HG03108 (cell line): ENCODE measurements around the gene SPIRE2.
"Not testable (repeated sequence)": the region's sequence is repeated elsewhere in the genome, so short reads cannot be mapped to it uniquely, and the experiment has no call there.

Experiments
- ATAC-seq: cut with Tn5 transposase; IDR thresholded peaks from one replicate; pipeline ENCODE4 v1.9.1; 2021; ENCODE audit warnings: moderate library complexity; ENCODE audit not compliant: unreplicated experiment

Gene SPIRE2

DNA sequence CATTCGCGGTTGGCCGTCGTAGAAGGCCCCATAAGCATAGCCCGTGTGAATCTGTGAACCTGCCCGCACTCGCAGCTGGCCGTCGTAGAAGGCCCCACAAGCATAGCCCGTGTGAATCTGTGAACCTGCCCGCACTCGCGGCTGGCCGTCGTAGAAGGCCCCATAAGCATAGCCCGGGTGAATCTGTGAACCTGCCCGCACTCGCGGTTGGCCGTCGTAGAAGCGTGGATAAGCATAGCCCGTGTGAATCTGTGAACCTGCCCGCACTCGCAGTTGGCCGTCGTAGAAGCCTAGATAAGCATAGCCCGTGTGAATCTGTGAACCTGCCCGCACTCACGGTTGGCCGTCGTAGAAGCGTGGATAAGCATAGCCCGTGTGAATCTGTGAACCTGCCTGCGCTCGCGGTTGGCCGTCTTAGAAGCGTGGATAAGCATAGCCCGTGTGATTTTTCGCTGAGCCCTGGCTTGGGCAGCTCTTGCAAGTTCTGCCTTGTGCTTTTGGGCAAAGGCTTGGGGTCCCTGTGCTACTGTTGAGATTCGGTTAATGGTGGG lies 6.6 kb downstream of the SPIRE2 start:
- not testable (repeated sequence) for ATAC-seq

DNA sequence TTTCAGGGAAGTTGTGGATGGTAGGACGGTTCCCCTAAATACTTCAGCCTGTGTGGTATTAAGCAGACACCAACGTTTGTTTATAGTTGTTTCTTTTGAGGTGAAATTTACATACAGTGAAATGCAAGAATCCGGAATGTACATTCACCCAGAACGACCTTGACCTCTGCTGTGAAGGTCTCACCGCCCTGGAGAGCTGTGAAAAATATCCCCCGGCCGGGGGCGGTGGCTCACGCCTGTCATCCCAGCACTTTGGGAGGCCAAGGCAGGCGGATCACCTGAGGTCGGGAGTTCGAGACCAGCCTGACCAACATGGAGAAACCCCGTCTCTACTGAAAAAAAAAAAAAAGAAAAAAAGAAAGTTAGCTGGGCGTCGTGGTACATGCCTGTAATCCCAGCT lies 8.2 kb downstream of the SPIRE2 start:
- ATAC-seq: not testable (repeated sequence)

DNA sequence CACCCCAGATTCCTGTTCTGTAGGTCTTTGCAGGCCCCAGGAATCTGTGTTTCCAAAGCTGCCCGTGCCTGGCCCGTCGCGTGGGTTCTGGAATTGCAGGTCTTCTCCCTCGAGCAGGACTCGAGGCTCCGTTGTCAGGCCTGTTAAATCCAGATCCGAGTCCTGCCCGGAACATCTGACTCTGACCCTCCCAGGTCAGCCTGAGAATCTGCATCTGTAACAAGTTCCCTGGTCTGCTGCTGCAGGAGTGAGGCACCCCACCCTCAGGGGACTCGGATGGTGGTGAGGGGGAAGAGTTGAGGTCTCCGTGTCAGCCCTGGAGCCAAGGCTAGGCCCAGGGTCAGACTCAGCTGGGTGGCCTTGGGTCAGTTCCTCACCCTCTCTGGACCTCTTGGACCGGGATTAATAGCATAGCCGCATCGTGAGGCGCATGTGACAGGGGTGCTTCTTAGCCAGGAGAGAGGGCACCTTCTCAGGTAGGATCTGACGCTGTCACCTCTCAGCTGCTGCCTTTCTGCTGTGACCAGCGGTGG lies 8.8 kb downstream of the SPIRE2 start:
- no peak for ATAC-seq

DNA sequence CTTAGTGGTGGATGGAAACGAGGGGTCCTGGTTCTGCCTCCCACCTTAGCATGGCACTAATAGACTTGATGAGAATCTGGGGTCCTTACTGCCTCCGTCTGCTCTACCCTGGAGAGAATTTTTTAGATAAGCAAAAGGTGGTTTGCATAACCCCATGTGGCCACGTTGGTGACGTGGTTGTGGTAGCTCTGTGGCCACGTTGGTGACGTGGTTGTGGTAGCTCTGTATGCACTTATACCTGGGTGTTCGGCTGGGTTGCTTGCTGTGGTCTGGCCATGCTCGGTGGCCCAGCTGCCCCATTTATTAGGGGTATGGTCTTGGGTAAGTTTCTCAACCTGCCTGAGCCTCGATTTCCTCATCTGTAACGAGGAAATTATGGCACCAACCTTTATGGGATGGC lies 13.0 kb downstream of the SPIRE2 start:
- ATAC-seq: no peak

DNA sequence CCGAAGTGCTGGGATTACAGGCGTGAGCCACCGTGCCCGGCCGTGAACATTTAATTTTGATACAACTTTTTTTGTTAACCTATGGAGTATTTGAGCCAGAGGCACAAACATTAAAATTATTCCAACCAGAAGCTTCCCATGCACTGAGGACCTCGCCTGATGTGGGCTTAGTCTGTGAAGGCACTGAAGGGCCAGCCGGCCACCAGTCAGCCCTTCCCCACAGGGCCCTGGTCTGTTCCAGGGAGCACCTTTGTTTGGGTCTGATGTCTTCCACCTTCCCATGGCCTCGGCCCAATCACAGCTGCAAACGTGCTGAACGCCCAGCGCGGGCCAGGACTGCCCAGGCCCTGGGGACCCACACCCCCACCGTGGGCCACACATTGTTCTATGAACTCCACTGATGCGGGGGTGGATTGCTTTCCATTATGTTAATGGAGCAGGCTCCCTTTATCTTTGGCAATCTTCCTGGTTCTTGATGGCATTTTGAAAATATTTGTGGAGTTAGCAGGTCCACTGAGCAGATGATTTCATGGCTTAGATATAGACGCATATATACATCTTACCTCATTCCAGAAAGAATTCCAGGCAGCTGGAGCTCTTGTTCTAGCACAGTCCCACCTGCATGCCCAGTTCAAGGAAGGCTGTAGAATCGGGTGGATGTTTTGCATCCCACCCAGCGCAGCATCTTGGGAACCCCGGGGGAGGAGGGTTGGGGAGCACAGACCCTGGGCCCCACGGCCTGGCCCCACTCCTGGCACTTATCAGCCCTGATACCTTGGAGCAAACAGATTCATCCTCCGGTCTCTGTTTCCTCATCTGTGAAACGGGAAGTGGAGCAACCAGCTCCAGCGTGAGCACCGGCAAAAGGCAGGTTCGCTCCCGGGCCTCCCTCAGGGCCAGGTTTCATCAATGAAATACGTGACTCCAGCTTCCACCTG lies 14.5 kb downstream of the SPIRE2 start:
- ATAC-seq: no peak

DNA sequence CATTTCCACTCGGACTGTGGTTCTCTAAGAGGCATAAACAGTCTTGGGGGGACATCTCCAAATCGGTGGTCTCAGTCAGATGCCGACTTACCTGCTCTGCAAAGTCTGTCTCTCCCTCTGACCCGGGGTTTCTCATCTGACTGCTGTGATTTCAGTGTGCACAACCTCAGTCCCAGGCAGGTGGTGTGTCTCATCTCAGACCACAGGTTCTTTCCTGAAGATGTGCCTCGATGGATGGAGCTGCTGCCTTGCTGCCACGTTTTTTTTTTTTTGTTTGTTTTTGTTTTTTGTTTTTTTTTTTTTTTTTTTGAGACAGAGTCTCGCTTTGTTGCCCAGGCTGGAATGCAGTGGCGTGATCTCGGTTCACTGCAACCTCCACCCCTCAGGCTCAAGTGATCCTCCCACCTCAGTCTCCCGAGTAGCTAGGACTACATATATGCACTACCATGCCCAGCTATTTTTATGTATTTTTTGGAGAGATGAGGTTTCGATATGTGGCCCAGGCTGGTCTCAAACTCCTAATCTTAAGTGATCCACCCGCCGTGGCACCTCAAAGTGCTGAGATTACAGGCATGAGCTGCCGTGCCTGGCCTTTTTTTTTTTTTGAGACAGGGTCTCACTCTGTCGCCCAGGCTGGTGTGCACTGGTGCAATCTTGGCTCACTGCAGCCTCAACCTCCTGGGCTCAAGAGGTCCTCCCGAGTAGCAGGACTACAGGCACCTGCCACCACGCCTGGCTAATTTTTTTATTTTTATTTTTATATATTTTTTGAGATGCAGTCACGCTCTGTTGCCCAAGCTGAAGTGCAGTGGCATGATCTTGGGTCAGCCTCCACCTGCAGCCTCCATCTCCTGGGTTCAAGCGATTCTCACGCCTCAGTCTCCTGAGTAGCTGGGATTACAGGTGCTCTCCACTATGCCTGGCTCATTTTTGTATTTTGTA lies 15.4 kb downstream of the SPIRE2 start:
- no peak for ATAC-seq

DNA sequence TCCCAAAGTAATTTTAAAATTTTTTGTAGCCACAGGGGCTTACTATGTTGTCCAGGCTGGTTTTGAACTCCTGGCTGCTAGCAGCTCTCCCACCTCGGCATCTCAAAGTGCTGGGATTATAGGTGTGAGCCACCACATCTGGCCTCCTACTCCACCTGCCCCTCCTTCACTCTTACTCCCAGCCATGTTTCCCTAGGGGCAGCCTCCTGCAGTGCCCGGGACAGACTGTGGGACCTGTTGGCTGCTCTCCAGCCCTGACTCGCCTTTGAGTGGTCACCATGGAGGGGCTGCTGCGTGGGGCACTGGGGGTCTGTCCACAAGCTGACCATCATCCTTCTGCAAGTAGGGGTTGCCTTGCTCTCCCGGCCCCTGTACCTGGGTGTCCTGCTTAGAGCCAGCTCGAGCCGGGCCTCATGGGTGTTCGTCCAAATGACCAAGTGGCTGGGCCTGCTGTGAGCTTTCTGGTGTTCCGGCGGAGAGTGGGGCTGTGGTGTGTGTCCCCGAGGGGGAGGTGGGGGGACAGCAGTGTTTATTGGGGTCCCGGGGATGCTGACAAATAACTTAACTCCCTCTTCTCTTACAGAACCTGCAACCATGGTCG lies 16.6 kb downstream of the SPIRE2 start:
- no peak for ATAC-seq

DNA sequence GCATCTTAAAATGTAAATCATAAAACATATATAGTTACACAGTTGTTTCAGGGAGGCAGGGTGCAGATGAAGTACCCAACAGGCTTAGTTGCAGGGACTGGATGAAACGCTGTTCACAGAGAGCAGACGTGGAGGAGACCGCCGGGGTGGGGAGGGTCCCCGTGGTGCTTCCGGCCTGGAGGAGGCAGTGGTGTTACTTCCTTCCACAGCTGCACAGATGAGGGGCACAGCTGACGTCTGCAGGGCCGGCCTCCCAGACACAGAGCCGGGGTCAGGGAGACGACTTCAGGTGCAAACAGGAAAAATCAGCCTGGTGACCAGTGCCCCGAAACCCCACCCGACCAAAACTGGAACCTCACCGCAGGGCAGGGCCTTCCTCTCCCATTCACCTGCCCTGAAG lies 17.1 kb downstream of the SPIRE2 start:
- ATAC-seq: no peak

DNA sequence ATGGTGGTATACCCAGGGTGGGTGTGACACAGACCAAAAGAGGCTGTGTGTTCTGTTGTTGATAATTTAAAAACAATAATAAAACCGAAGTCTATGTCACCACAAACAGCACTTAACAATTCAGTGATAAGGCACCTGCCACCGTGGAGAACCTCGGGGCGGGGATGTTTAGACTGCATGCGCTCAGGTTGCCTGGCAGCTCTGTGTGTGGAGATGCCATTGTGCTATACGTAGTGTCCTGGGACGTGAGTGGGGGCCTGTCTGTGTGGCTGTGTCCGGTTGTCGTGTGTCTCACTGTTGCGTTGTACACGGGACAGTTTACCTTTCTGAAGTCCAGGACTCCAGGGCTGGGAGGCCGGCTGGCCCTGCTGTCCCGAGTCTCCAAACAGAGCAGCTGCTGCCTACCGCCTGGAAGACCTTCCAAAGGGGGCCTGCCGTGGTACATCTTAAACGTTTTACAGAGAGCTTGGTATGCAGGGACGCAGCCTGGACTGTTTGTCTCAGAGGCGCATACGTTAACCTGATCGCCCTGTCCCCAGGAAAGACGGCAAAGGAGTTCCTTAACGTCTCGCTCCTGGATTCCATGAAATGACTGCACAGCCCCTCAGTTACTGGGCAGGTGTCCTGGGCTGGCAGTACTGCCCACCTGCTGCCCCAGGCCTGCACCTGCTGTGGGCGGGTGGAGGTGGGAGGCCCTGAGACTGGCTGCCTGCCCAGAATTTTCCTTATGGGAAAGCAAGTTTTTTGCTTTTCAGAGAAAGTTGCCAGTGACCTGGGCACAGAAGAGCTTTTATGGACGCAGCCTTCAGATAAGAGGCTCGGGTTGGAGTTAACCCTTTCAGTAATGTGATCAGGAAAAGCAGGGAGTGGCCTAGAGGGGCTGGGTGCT lies 19.0 kb downstream of the SPIRE2 start:
- ATAC-seq: no peak

DNA sequence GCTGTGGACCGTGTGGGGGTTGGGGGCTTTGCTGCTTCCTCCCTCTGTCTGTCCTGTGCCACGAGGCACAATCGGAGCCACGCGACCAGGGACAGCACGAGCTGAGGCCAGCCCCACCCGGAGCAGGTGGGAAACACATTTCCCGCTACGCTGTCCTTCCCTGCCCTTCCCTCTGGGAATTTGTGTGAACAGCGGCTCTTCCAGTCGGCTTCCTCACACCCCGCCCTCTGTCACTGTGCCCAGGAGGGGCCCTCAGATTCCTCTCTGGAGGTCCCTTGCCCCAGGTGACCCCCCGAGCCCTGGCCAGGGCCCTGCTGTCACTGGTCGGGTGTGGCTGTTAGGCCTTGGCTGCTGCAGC lies 19.6 kb downstream of the SPIRE2 start:
- ATAC-seq: no peak

DNA sequence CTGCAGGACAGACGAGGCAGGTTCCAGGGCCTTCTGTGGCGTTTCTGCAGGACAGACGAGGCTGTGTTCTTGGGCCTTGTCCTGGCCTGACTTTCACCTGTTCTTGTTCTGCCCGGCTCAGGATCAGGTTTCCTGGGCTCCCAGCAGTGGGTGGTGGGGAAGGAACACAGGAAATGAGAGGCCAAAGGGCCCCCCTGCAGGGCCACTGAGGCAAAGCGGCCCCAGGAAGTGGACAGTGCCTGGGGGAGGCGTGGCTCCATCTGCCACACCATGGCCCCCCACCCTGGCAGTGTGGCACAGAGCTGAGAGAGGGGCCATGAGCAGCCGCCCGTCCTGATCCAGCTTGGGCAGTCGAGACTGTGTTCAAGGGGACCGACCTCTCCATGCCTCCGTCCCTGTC lies 20.7 kb downstream of the SPIRE2 start:
- ATAC-seq: no peak

DNA sequence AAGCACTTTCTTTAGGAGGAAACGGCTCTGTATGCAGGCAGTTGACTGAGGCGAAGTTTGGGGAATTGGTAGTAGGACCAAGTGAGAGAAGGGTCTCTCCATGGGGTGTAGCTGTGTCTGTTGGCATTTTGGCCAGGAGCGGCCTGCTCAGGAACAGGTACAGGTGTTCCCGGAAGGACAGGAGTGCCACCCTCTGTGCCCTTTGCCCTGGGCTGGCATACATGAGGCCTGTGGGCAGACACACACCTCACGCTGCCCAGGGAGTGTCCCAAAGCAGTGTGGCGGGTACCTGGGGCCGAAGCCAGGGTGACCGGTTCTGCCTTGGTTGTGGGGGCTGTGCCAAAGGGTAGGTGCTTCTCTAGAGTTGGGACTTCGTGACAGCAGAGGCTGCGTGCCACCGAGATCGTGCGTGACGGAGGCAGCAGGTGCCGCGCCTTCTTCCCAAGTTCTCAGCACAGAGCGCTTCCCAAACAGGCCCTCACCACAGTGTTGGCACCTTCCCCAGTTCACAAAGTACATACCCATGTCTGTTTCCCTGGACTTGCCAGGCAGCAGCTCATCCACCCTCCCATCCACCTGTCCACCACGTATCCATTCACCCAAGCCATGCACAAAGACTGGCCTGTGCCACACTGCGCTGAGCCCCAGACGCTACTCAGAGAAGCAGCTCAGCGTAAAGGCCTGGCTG lies 25.2 kb downstream of the SPIRE2 start:
- no peak for ATAC-seq

DNA sequence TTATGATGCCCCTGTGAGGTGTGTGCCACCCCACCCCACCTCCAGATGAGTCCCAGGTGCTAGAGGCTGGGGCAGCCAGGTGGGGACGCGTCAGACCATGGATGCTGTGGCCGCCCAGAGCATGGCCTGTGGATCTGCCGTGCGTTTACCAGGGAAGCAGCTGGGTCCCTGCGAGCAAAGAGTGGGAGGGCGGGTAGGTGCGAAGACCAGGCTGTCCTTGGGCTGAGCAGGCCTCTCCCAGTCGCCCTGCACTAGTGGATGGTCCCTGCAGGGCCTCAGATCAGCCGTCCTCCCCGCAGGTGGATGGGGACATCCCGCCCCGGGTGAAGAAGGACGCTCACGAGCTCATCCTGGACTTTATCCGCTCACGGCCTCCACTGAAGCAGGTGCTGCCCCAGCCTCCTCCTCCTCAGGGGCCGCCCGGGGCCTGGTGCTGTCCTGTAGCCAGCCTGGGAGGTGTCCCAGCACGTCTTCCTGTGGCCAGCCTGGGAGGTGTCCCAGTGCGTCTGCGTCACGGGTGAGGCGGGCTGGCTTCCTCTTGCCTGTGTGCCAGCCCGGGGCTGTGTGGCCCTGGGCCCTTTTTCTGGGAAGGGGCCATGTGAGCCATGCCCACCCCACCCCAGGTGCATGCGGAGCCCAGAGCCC lies 27.1 kb downstream of the SPIRE2 start:
- no peak for ATAC-seq

DNA sequence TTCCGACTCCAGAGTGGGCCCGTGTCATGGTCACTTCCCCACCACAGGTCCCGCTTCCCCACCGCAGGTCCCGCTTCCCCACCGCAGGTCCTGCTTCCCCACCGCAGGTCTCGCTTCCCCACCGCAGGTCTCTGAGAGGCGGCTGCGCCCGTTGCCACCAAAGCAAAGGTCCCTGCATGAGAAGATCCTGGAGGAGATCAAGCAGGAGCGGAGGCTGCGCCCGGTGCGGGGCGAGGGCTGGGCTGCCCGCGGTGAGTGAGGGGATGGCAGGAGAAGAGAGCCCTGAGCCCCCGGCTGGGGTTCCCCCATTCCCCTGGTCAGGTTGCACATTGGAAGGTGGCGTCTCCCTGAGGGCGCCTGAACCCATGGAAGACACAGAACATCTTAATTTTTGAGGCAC lies 27.7 kb downstream of the SPIRE2 start:
- no peak for ATAC-seq

DNA sequence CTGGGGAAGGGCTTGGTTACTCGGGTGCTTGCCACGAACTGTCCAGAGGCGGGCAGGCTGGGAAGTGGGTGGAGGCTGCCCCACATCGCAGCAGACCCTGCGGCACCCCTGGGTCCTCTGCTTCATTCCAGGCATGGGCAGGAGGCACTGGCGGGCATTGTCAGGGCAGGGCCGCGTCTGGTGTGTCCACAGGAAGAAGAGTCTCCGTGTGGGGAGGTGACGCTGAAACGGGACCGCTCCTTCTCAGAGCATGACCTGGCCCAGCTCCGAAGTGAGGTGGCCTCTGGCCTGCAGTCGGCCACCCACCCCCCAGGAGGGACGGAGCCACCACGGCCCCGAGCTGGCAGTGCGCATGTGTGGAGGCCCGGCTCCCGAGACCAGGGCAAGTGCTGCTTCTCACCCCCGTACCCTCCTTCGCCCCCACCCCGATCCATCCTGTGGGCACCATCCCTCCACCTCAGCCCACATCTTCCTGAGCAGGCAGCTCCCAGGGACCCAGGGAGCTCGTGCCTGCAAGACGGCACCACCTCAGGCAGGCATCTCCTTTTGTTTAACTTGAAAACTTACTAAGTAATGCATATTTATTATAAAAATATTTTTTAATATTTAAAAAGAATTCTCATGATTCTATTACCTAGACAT lies 30.8 kb downstream of the SPIRE2 start:
- ATAC-seq: no peak

DNA sequence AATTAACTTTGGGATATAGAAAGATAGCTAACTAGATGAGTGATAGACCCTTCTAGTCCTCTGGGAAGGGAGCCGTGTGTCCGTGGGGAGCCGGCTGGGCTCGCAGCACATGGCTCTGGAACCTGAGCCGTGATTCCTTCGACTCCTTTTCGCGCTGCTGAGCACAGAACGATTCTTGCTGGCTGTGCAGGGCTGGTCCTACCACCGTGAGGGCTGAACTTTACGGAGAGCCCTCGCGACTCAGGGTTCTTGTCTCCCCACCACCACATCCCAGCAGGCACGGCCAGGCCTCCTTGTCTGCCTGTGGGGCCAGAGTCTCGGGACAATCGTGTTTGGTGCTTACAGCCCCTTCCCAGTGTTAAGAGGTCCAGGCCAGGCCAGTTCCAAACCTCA lies 31.3 kb downstream of the SPIRE2 start:
- ATAC-seq: no peak

DNA sequence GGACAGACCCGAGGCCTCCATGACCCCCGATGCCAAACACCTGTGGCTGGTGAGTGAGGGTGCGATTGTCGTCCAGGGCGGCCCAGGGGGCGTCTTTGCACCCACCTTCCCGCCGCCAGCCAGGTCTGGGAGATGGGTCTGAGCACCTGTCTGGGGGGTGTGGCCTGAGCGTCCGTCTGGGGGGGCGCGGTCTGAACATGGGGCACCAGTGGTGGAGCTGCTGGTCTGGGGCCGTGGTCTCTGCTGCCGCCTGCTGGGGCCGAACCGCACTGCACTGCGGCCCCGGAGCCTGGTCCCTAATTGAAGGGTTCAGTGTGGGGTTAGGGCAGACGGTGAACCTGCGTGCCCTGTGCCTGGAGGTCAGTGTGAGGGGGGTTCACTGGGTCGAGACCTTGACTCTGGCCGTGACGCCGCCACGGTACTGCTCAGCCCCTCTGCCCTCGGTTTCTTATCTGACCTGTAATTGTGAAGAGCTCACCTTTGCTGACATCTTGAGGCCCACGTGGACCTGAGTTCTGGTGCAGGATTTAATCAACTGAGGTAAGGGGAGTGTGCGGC lies 32.6 kb downstream of the SPIRE2 start:
- no peak for ATAC-seq

DNA sequence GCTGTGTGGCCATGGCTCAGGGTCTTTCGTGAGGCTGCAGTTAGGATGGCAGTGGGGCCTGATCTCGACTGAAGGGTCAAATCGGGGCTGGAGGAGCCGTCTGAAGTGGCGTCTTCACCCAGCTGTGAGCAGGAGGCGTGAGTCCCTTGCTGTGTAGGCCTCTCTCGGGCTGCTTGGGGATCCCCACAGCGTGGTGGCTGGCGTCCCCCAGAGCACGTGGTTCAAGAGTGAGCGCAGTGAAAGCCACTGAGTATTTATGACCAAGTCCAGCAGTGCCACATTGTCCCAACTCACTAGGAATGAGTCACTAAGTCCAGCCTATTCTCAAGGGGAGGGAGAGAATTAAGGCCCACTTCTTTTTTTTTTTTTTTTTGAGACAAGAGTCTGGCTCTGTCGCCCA lies 33.4 kb downstream of the SPIRE2 start:
- no peak for ATAC-seq
